Femur (tissue), 1 donor: ENCODE measurements around the gene BTBD9.
A peak's percentile ranks its signal among the peaks of the same experiment; 100 is the strongest.

Source experiments
- DNase-seq: peaks from one replicate; pipeline ENCODE4 v3.0.0-alpha.2; 2017

BTBD9 gene

GRCh38 chr6:38169221-38169976 lies 470.3 kb downstream of the BTBD9 start:
- no peak for DNase-seq

GRCh38 chr6:38168699-38169098 lies 471.0 kb downstream of the BTBD9 start:
- no peak for DNase-seq

- DNase-seq, result no peak
Observed at GRCh38 chr6:38168126-38168525, 471.6 kb downstream of the BTBD9 start.

- DNase-seq, result no peak
Observed at GRCh38 chr6:38167598-38167997, 472.1 kb downstream of the BTBD9 start.

GRCh38 chr6:38166411-38167240 lies 473.1 kb downstream of the BTBD9 start:
- DNase-seq, result no peak

- no peak for DNase-seq
Observed at GRCh38 chr6:38164671-38165108, 475.0 kb downstream of the BTBD9 start.

- DNase-seq, result no peak
Observed at GRCh38 chr6:38164131-38164481, 475.6 kb downstream of the BTBD9 start.

GRCh38 chr6:38163186-38164130 lies 476.3 kb downstream of the BTBD9 start:
- no peak for DNase-seq

GRCh38 chr6:38162493-38163185 lies 477.1 kb downstream of the BTBD9 start:
- DNase-seq, result no peak

GRCh38 chr6:38161754-38162492 lies 477.8 kb downstream of the BTBD9 start:
- DNase-seq, result no peak

GRCh38 chr6:38161331-38161730 lies 478.4 kb downstream of the BTBD9 start:
- no peak for DNase-seq

GRCh38 chr6:38160831-38161230 lies 478.9 kb downstream of the BTBD9 start:
- DNase-seq, result no peak

- no peak for DNase-seq
Observed at GRCh38 chr6:38159596-38159995, 480.1 kb downstream of the BTBD9 start.

GRCh38 chr6:38158762-38159350 lies 480.9 kb downstream of the BTBD9 start:
- DNase-seq, result no peak

GRCh38 chr6:38157905-38158304 lies 481.8 kb downstream of the BTBD9 start:
- DNase-seq, result no peak

- no peak for DNase-seq
Observed at GRCh38 chr6:38156818-38157565, 482.7 kb downstream of the BTBD9 start.

GRCh38 chr6:38155621-38156204 lies 484.0 kb downstream of the BTBD9 start:
- no peak for DNase-seq

- DNase-seq, result no peak
Observed at GRCh38 chr6:38155144-38155543, 484.6 kb downstream of the BTBD9 start.

GRCh38 chr6:38154731-38155130 lies 485.0 kb downstream of the BTBD9 start:
- no peak for DNase-seq

GRCh38 chr6:38153798-38154345 lies 485.9 kb downstream of the BTBD9 start:
- DNase-seq, result peak; percentile 23
